Mononuclear cell (primary cell): ENCODE measurements around the gene APLF. TPM values are rescaled to one million over a fixed set of nuclear protein-coding genes. Genes with fewer than 3 reads are reported as not detected.

Source experiments
- H3K27me3 ChIP-seq: 2 replicates; pipeline ENCODE4 v1.6.0; 2011; ENCODE audit warnings: low read length, control low read depth; ENCODE audit not compliant: insufficient read depth
- H3K4me1 ChIP-seq: 2 replicates; pipeline ENCODE4 v1.5.1; 2011; ENCODE audit warnings: mild to moderate bottlenecking, low read length, control low read depth; ENCODE audit not compliant: insufficient read depth
- H3K4me3 ChIP-seq: 2 replicates; pipeline ENCODE4 v1.5.1; 2011; ENCODE audit warnings: mild to moderate bottlenecking, low read length, moderate library complexity
- H3K9me3 ChIP-seq: 2 replicates; pipeline ENCODE4 v1.5.1; 2011; ENCODE audit warnings: low read depth, mild to moderate bottlenecking, control low read depth, low read length
- total RNA-seq: library from RNA; depleted of rRNA; stranded (reverse); fragments of >200 nt; gene quantifications from one replicate; pipeline ENCODE4 v1.2.3, GENCODE V29; 2012

Gene APLF
- total RNA-seq, 1 donor: 11.2 TPM

- peaks cover 7% of the 10 kb centered on the region for H3K4me1 ChIP-seq
- no peak overlapping the region for H3K4me3 ChIP-seq
- no peaks in the 10 kb centered on the region for H3K27me3 ChIP-seq
- H3K9me3 ChIP-seq: no peaks in the 10 kb centered on the region
These were observed 11.2 kb upstream of the APLF start for GRCh38 chr2:68456198-68456597.

- no peaks in the 10 kb centered on the region for H3K4me1 ChIP-seq
- H3K27me3 ChIP-seq: no peaks in the 10 kb centered on the region
- no peak overlapping the region for H3K4me3 ChIP-seq
- H3K9me3 ChIP-seq: no peaks in the 10 kb centered on the region
These were observed 8.4 kb upstream of the APLF start for GRCh38 chr2:68458981-68459380.

GRCh38 chr2:68463287-68463877 lies 4.0 kb upstream of the APLF start:
- H3K9me3 ChIP-seq: no peaks in the 10 kb centered on the region
- H3K4me3 ChIP-seq: no peak overlapping the region
- no peaks in the 10 kb centered on the region for H3K27me3 ChIP-seq
- H3K4me1 ChIP-seq: peaks cover 24% of the 10 kb centered on the region

GRCh38 chr2:68464651-68465050 lies 2.7 kb upstream of the APLF start:
- no peaks in the 10 kb centered on the region for H3K9me3 ChIP-seq
- H3K4me3 ChIP-seq: no peak overlapping the region
- H3K27me3 ChIP-seq: no peaks in the 10 kb centered on the region
- peaks cover 24% of the 10 kb centered on the region for H3K4me1 ChIP-seq

- Histone ChIP-seq H3K27me3 (no peaks in the 10 kb centered on the region), H3K4me3 (no peak overlapping the region), H3K9me3 (no peaks in the 10 kb centered on the region), H3K4me1 (peaks cover 24% of the 10 kb centered on the region)
These were observed 2.1 kb upstream of the APLF start for GRCh38 chr2:68465081-68465916.

- Histone ChIP-seq H3K4me1 (peaks cover 24% of the 10 kb centered on the region), H3K27me3 (no peaks in the 10 kb centered on the region), H3K4me3 (peak overlapping the region; percentile 86), H3K9me3 (no peaks in the 10 kb centered on the region)
These were observed 1.0 kb upstream of the APLF start for GRCh38 chr2:68466361-68466777.

- Histone ChIP-seq H3K4me3 (peak overlapping the region; percentile 86), H3K9me3 (no peaks in the 10 kb centered on the region), H3K4me1 (peaks cover 24% of the 10 kb centered on the region), H3K27me3 (no peaks in the 10 kb centered on the region)
These were observed 658 bp upstream of the APLF start for GRCh38 chr2:68466778-68467076.

- Histone ChIP-seq H3K4me3 (no peak overlapping the region), H3K9me3 (no peaks in the 10 kb centered on the region), H3K27me3 (no peaks in the 10 kb centered on the region)
These were observed 1.4 kb downstream of the APLF start for GRCh38 chr2:68468801-68469200.

GRCh38 chr2:68469935-68470334 lies 2.5 kb downstream of the APLF start:
- Histone ChIP-seq H3K9me3 (no peaks in the 10 kb centered on the region), H3K27me3 (no peaks in the 10 kb centered on the region), H3K4me3 (no peak overlapping the region), H3K4me1 (peaks cover 20% of the 10 kb centered on the region)

More at GRCh38 chr2:68468801-68469200, 1.4 kb downstream of the APLF start:
- peaks cover 24% of the 10 kb centered on the region for H3K4me1 ChIP-seq

GRCh38 chr2:68471385-68471784 lies 4.0 kb downstream of the APLF start:
- peaks cover 6% of the 10 kb centered on the region for H3K4me1 ChIP-seq
- H3K27me3 ChIP-seq: no peaks in the 10 kb centered on the region
- no peaks in the 10 kb centered on the region for H3K9me3 ChIP-seq
- H3K4me3 ChIP-seq: no peak overlapping the region

GRCh38 chr2:68472796-68473414 lies 5.5 kb downstream of the APLF start:
- H3K4me1 ChIP-seq: peaks cover 3% of the 10 kb centered on the region
- no peaks in the 10 kb centered on the region for H3K9me3 ChIP-seq
- H3K27me3 ChIP-seq: no peaks in the 10 kb centered on the region
- no peak overlapping the region for H3K4me3 ChIP-seq

- H3K4me1 ChIP-seq: no peaks in the 10 kb centered on the region
These were observed 7.7 kb downstream of the APLF start for GRCh38 chr2:68475110-68475509.

GRCh38 chr2:68475576-68475975 lies 8.2 kb downstream of the APLF start:
- Histone ChIP-seq H3K4me3 (no peak overlapping the region), H3K27me3 (no peaks in the 10 kb centered on the region), H3K4me1 (no peaks in the 10 kb centered on the region), H3K9me3 (no peaks in the 10 kb centered on the region)

More at GRCh38 chr2:68475110-68475509, 7.7 kb downstream of the APLF start:
- Histone ChIP-seq H3K9me3 (no peaks in the 10 kb centered on the region), H3K4me3 (no peak overlapping the region), H3K27me3 (no peaks in the 10 kb centered on the region)

- Histone ChIP-seq H3K4me3 (no peak overlapping the region), H3K27me3 (no peaks in the 10 kb centered on the region), H3K9me3 (no peaks in the 10 kb centered on the region), H3K4me1 (no peaks in the 10 kb centered on the region)
These were observed 9.1 kb downstream of the APLF start for GRCh38 chr2:68476454-68476853.

- Histone ChIP-seq H3K4me3 (no peak overlapping the region), H3K4me1 (no peaks in the 10 kb centered on the region), H3K27me3 (no peaks in the 10 kb centered on the region), H3K9me3 (no peaks in the 10 kb centered on the region)
These were observed 11.3 kb downstream of the APLF start for GRCh38 chr2:68478688-68479087.
